Fibroblast of skin of left quadriceps (primary cell): ENCODE data around the gene SLC25A22.

Experiments used
- DNase-seq, 2 experiments: peaks; one replicate each; pipeline ENCODE4 v3.0.0-alpha.2; 2013; ENCODE audit warnings: low read depth in 2 of 2

SLC25A22 gene

GRCh38 chr11:790721-791564 is 7.1 kb downstream of the SLC25A22 start:
- DNase-seq: no peak

DNA sequence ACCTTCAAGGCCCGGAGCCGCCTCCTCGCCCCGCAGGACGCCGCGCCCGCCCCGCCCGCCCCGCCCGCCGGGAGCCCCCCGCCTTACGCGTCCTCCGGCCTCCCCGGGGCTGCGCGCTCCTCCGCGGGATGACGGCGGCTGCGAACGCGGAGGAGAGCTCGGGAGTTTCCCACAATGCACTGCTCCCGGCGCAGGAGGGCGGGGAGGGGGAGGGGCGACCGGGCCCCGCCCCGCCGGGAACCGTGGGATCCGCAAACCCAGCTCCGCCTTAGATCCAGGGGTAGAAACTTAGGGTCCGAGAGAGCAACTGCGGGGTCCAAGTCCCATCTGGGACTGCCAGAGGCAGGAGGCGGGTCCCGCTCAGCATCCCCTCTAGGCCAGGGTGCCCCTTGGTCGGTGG is 8.1 kb downstream of the SLC25A22 start, which contains the start of gene CEND1:
TSS of gene CEND1 (minus strand) at position 148 of the 400 bp plus-strand sequence. CDS start 1,514 bp downstream, outside the sequence.
- DNase-seq: peak in 1 of 2 experiments; percentile 12

- no peak for DNase-seq
Measured at GRCh38 chr11:788953-789940, 8.8 kb downstream of the SLC25A22 start.

DNA sequence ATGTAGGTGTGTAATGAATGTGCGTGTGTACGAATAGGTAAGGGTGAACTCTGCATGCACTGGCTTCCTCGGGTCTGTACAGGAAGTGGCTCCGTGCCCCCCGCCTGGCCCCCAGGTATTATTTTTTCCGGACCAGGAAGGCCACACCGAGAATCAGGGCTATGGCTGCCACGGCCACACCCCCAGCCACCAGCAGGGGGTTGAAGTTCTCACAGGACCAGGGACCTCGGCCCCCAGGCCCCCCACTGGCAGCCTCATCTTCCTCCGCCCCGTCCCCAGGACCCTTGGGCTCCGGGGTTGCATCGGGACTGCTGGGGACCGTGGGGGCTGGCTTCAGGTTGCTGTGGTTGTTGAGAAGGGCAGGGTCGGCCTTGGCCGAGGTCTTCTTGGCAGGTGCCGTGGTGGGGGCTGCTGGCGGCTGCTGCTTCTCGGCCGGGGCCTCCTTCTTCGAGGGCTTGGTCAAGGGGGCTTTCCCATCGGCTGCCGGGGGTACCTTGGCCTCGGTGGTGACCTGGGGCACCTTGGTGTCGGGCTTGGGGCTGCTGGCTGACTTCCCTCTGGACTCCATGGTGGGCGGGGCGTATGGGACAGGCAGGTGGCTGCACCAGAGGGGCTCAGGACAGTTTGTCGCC is 10.0 kb downstream of the SLC25A22 start:
- no peak for DNase-seq

DNA sequence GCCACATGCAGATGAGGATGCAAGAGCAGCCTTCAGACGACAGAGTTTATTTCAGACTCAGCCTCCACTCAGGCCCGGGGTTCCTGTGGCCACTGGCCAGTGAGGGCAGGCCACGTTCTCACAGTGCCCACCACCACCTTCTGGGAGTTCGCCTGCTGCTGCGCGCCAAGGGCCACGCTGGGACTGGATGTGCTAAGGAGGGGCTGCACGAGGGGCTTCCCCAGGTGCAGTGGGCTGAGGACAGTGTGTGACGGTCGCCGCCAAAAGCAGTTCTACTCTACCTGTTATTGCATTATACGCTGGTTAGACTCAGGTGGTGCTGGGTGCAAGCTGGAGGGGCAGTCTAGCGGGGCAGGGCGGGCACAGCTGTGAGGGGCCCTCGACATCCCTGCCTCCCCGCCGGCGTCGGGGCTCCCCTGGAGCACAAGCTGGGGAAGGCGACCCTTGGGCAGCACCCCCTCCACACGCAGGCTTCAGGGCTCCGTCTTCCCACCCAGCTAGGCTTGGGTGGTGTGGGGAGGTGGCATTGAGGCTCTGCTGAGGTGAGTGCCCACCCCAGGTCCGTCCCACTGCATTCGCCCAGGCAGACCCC is 10.9 kb downstream of the SLC25A22 start:
- DNase-seq: no peak

GRCh38 chr11:786235-787083 is 11.6 kb downstream of the SLC25A22 start:
- no peak for DNase-seq

DNA sequence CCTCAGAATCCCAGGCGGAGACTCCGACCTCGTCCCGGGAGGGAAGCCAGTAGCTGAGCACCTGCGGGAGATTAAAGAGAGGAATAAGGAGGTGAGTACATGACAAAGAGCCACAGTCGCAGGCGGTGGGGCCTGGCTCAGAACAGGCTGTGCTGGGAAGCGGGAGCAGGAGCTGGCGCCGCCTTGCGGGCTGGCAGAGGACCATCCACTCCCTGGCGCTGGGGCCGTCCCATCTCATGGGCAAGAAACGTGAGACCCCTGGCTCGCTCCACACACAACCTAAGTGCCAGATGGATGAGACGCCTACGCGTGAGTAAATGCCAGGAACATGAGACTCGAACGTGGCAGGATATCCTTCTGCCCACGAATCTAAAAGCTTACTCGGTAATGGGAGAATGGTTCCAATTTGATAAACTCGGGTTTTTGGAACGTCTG is 14.5 kb downstream of the SLC25A22 start:
- DNase-seq: peak; percentile 75

DNA sequence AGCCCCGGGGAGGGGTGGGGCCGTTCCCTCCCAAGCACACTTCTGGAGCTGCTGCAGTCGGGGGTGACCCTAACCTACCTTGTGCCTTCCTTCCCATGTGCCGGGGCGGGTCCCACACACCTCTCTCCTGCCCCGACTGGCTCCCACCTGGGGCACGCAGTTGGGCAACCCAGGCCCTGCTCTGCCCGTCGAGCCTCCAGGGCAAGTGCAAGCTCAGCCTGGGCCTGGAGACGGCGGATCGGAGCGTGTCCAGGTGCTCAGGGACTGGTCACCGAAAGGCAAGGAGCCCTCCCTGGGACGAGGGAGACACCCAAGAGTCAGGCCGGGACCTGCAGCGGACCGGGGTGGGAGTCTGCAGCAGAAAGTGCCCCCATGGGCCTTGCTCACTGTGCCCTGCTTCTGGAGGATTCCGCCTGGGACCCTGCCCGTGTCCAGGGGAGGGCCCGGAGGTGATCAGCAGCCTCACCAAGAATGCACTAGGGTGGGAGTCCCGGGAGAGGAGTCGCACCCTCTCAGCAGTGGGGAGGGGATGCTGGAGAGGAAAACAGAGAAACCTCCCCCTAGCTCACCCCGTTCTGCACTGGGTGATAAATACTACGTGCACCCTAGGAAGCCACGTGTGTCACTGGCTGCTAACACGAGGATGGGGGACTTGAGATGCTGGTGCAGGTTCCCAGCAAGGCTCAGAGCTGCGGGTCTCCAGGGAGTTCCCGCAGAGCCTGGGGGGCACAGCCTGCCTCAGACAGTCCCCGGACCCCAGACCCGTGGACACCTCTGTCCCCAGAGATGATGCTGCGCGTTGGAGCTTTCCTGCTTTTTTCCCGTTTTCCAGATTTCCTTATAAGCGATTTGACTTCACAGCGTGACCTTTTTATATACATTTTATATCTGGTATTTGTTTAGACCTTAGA is 15.6 kb downstream of the SLC25A22 start:
- no peak for DNase-seq

DNA sequence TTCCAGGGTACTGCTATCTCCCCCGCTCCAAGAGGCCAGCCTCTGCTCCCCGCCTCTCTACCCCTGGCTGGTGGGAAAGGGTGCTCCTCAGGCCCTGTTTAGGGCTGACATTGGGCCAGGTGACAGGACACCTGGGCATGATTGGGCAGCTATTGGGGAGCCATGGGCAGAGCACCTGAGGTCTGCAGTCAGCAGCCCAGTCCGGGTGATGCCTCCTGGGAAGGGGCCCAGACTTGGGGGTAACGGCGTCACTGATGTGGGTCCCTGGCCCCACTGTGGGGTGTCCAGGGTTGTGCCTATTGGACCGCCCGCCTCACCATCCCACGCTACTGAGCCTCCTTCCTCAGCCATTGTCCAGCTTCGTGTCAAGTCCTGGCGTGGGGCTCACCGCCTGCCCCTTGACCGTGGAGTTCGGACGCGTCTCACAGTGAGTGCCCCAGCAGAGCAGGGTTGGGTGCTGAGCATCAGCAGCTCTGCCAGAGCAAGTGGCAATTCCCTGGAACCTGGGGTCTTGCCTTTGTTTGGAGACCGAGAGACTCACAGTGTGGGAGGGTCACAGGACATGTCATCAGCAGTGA is 18.0 kb downstream of the SLC25A22 start:
- DNase-seq: no peak

GRCh38 chr11:778976-779954 is 18.8 kb downstream of the SLC25A22 start:
- no peak for DNase-seq

DNA sequence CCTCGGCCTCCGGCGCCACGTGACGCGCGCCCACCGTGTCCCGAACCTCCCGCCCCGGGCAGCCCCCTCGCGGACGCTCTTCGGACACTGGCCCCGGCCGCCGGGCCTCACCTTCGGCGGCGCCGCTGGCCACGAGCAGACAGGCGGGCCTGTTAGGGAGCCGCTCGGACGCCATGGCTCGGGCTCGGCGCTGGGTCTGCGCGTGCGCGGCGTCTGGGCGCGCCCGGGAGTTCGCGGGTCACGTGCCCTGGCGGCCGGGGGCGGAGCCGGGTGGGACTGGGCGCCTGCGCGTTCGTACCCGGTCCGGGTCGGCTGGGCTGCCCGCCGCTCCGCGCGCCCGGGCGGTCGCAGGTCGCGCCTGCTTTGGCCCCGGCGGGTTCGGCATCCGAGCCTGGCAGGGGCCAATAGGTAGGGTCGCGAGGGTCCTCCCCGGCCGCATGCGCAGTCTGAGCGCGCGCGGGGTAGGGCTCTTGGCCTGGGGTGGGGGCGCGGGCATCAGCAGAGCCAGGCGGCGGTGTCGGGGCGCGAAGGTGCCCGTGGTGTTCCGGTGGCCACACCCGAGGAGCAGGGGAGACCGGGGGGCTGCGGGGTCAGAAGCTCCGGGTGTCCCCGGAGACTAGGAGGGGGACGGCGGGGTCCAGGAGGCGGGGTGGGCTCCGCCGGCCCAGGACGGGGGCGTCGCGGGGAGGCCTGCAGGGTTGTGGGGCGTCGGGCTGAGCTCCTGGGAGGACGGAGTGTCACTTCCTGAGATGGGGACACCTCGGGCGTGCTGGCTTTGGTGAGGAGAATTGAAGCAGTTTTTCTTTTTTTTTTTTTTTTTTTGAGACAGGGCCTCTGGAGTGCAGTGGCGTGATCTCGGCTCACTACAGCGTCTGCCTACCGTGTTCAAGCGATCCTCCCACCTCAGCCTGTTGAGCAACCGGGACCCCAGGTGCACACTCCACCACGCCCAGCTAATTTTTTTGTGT is 20.5 kb downstream of the SLC25A22 start, which contains the start of gene GATD1:
TSS of gene GATD1 (minus strand) at position 200 of the 968 bp plus-strand sequence. CDS start at position 175, 25 bp downstream.
- DNase-seq: peak; percentile 63 to 69

GRCh38 chr11:776561-777287 is 21.4 kb downstream of the SLC25A22 start:
- no peak for DNase-seq

DNA sequence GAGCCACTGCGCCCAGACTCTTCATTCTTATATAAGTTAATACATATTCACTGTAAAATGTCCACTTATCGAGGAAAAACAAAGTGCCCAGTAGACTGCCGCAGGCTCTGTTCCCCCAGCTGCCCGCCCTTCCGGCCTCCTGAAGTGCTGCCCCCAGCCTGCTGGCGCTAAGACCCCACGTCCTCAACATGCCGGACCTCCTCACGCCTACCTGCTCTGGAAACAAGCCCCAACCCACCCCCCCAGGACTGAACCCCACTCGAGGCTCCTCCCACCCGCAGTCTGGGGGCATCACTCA is 21.9 kb downstream of the SLC25A22 start:
- DNase-seq: no peak

DNA sequence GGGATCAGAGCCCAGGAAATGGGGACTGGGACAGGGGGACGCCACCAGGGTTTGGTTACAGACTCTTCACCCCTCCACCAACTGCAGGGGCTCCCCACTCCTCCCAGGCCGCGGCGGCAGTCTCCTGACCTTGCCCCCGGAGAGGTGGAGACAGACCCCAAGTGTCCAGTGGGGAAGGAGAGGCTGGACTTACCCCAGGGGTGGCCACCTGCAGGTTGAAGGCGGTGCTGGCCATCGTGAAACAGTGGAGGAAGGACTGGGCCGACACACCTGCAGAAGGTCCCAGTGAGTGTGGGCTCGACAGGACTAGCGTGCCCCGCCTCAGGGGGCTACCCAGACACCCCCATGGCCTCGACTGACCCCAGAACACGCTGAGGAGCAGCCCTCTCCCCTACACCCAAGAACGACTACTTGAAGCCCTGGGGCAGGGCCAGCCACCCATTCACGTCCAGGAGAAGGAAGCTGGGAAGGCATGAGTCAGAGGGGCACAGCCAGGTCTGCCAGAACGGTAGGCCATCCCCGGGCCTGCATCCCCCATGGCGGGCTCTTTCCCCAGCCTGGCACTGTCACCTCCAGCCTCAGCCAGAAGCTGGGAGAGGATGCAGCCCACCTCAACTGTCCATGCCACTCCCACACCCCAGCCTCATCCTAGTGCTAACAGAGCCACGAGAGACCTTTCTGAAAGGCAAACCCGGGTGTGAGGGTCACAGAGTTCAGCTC is 23.0 kb downstream of the SLC25A22 start:
- DNase-seq: no peak

GRCh38 chr11:773830-774229 is 24.3 kb downstream of the SLC25A22 start:
- DNase-seq: no peak
